HEK293 (cell line): ENCODE data around the gene NR2F2.

Source experiments
- CTCF ChIA-PET: fragments of 350-600 bp; formaldehyde crosslinking; extraction: SDS; loops from one replicate; lab custom pipeline; 2021; ENCODE audit warnings: antibody characterized with exemption; lab: Yijun Ruan, JAX
- POLR2A ChIA-PET: fragments of 300-600 bp; formaldehyde crosslinking; extraction: SDS; loops from one replicate; lab custom pipeline; 2020; ENCODE audit warnings: antibody characterized with exemption, inconsistent platforms; lab: Yijun Ruan, JAX
- H3K27ac ChIP-seq: fragments of 200-500 bp; sonication (Bioruptor generic); 2 replicates; pipeline ENCODE4 v1.5.1; 2014; ENCODE audit warnings: low read depth, low read length, control low read depth, inconsistent platforms; ENCODE audit errors: extremely low read depth
- H3K36me3 ChIP-seq, 2 experiments: fragments of 200-500 bp in 1 of 2; sonication (Bioruptor generic) in 1 of 2; 1 replicate in 1 of 2; 2 replicates in 1 of 2; pipeline ENCODE4 v1.5.1; 2014 to 2017; ENCODE audit warnings: inconsistent platforms in 2 of 2, low read length in 2 of 2; ENCODE audit not compliant: control insufficient read depth in 2 of 2, insufficient read depth in 1 of 2
- H3K4me1 ChIP-seq: fragments of 200-500 bp; sonication (Bioruptor generic); 2 replicates; pipeline ENCODE4 v1.5.1; 2014; ENCODE audit warnings: mild to moderate bottlenecking, low read length, inconsistent platforms; ENCODE audit not compliant: control insufficient read depth, insufficient read depth
- H3K4me3 ChIP-seq: 2 replicates; pipeline ENCODE4 v1.5.1; 2011; ENCODE audit warnings: low read depth, mild to moderate bottlenecking, control low read depth, low read length, moderate library complexity
- H3K9me3 ChIP-seq: fragments of 200-500 bp; sonication (Bioruptor generic); 2 replicates; pipeline ENCODE4 v1.5.1; 2014; ENCODE audit warnings: low read depth, low read length, inconsistent platforms; ENCODE audit not compliant: control insufficient read depth, insufficient read depth
- BCL11A ChIP-seq: fragments of 450-650 bp; formaldehyde crosslinking; IDR thresholded peaks from 2 replicates; pipeline ENCODE4 v1.5.1; 2016; ENCODE audit warnings: low read depth, missing biosample characterization, missing genetic modification characterization
- GFI1B ChIP-seq: fragments of 450-650 bp; formaldehyde crosslinking; IDR thresholded peaks from 2 replicates; pipeline ENCODE4 v1.5.1; 2016; ENCODE audit warnings: missing biosample characterization, missing genetic modification characterization
- KLF16 ChIP-seq: fragments of 450-650 bp; formaldehyde crosslinking; IDR thresholded peaks from 2 replicates; pipeline ENCODE4 v1.5.1; 2017; ENCODE audit warnings: missing biosample characterization, missing genetic modification characterization
- ZNF138 ChIP-seq: fragments of 450-650 bp; formaldehyde crosslinking; IDR thresholded peaks from 2 replicates; pipeline ENCODE4 v1.5.1; 2016; ENCODE audit warnings: missing biosample characterization, missing genetic modification characterization, borderline replicate concordance
- ZNF155 ChIP-seq: fragments of 450-650 bp; formaldehyde crosslinking; IDR thresholded peaks from 2 replicates; pipeline ENCODE4 v1.5.1; 2016; ENCODE audit warnings: missing biosample characterization, missing genetic modification characterization
- ZNF202 ChIP-seq: fragments of 450-650 bp; formaldehyde crosslinking; IDR thresholded peaks from 2 replicates; pipeline ENCODE4 v1.5.1; 2016; ENCODE audit warnings: missing biosample characterization, missing genetic modification characterization, borderline replicate concordance
- ZNF221 ChIP-seq: fragments of 450-650 bp; formaldehyde crosslinking; IDR thresholded peaks from 2 replicates; pipeline ENCODE4 v1.5.1; 2017; ENCODE audit warnings: missing biosample characterization, missing genetic modification characterization, borderline replicate concordance
- ZNF266 ChIP-seq: fragments of 450-650 bp; formaldehyde crosslinking; IDR thresholded peaks from 2 replicates; pipeline ENCODE4 v1.5.1; 2016; ENCODE audit warnings: missing biosample characterization, missing genetic modification characterization, low read depth
- ZNF350 ChIP-seq: fragments of 450-650 bp; formaldehyde crosslinking; IDR thresholded peaks from 2 replicates; pipeline ENCODE4 v1.5.0; 2017; ENCODE audit warnings: missing biosample characterization, mild to moderate bottlenecking, missing genetic modification characterization
- ZNF37A ChIP-seq: fragments of 450-650 bp; IDR thresholded peaks from 2 replicates; pipeline ENCODE4 v1.5.1; 2018; ENCODE audit warnings: missing biosample characterization, missing genetic modification characterization
- ZNF513 ChIP-seq: fragments of 450-650 bp; IDR thresholded peaks from 2 replicates; pipeline ENCODE4 v1.5.1; 2018; ENCODE audit warnings: missing biosample characterization, missing genetic modification characterization
- ZNF555 ChIP-seq: fragments of 450-650 bp; formaldehyde crosslinking; conservative IDR thresholded peaks from 2 replicates; pipeline ENCODE4 v1.5.1; 2017; ENCODE audit warnings: missing biosample characterization, mild to moderate bottlenecking, missing genetic modification characterization, inconsistent platforms
- ZNF626 ChIP-seq: fragments of 450-650 bp; sonication (Bioruptor Pico); formaldehyde crosslinking; IDR thresholded peaks from 2 replicates; pipeline ENCODE4 v1.5.1; 2018; ENCODE audit warnings: missing biosample characterization, missing genetic modification characterization, inconsistent platforms
- ZNF658 ChIP-seq: fragments of 450-650 bp; formaldehyde crosslinking; IDR thresholded peaks from 2 replicates; pipeline ENCODE4; 2016; ENCODE audit warnings: missing biosample characterization, missing genetic modification characterization
- ZNF830 ChIP-seq: fragments of 450-650 bp; IDR thresholded peaks from 2 replicates; pipeline ENCODE4 v1.5.0; 2018; ENCODE audit warnings: missing biosample characterization, missing genetic modification characterization, low read depth, mild to moderate bottlenecking, moderate library complexity
- ZNF837 ChIP-seq: fragments of 450-650 bp; formaldehyde crosslinking; IDR thresholded peaks from 2 replicates; pipeline ENCODE4 v1.5.1; 2016; ENCODE audit warnings: missing biosample characterization, missing genetic modification characterization
- TF ChIP-seq, protein P1 (sequence below): fragments of 450-650 bp; formaldehyde crosslinking; IDR thresholded peaks from 2 replicates; pipeline ENCODE4 v1.5.1; 2016; ENCODE audit warnings: missing biosample characterization, missing genetic modification characterization

Gene NR2F2

DNA sequence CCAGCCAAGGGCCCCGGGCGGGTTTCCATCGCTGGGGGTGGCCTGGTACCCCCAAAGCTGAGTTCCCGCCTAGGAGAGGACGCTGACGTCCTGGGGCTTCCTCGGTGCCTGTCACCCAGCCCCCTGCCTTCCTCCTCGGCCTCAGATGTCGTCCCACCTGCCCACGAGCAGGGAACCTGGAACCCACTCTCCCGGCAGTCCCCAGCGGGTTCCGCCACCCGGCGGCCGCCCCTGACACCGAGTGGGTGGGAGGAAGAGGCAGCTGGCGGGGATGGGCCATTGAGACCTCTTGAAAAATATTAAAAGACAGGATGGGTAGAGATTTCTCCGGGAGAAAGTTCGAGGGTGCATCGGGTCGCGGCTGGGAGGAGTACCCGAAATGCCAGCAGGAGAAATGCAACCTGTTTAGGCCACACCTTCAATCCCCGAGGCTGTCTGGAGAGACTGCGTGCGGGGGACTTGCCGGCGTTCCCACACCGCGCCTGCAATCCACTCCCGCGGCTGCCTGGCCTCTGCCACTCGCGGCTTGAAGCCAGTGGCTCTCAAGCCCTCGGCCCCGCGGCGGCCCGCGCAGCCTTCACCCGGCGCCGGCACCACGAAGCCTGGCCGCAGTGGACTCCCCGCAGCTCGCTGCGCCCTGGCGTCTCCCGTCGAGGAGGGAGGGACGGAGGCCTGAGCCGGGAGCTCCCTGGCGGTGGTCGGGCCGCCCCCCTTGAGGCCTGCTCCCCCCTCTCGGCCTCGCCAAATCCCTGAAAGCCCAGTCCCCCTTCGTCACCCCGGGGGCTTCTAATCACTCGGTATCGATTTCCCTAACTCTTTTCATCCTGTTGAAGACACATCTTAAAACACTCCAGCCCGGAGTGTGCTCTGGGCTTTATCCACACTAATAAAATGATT is 8.6 kb upstream of the NR2F2 start:
- no peak for TF ChIP-seq ZNF830 (tag by site-specific recombination)
- no peak for TF ChIP-seq ZNF37A
- TF ChIP-seq ZNF221 (tag by site-specific recombination), result no peak
- TF ChIP-seq, protein P1, sequence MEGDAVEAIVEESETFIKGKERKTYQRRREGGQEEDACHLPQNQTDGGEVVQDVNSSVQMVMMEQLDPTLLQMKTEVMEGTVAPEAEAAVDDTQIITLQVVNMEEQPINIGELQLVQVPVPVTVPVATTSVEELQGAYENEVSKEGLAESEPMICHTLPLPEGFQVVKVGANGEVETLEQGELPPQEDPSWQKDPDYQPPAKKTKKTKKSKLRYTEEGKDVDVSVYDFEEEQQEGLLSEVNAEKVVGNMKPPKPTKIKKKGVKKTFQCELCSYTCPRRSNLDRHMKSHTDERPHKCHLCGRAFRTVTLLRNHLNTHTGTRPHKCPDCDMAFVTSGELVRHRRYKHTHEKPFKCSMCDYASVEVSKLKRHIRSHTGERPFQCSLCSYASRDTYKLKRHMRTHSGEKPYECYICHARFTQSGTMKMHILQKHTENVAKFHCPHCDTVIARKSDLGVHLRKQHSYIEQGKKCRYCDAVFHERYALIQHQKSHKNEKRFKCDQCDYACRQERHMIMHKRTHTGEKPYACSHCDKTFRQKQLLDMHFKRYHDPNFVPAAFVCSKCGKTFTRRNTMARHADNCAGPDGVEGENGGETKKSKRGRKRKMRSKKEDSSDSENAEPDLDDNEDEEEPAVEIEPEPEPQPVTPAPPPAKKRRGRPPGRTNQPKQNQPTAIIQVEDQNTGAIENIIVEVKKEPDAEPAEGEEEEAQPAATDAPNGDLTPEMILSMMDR (tag by site-specific recombination), result no peak
- TF ChIP-seq ZNF837 (tag by site-specific recombination), result no peak
- Histone ChIP-seq H3K4me1 (peaks cover 22% of the 10 kb centered on the region), H3K36me3 (no peaks in the 10 kb centered on the region), H3K27ac (no peak overlapping the region), H3K4me3 (no peak overlapping the region), H3K9me3 (no peaks in the 10 kb centered on the region)
- POLR2A ChIA-PET, result no interaction called here
- CTCF ChIA-PET, result no interaction called here

- Histone ChIP-seq H3K4me3 (no peak overlapping the region), H3K4me1 (peaks cover 14% of the 10 kb centered on the region), H3K36me3 (no peaks in the 10 kb centered on the region), H3K9me3 (no peaks in the 10 kb centered on the region), H3K27ac (no peak overlapping the region)
- ChIA-PET POLR2A (no interaction called here), CTCF (interaction anchor here (1.0 kb wide), 1 partner anchor 767 kb away, joined by 4 read pairs; no protein-coding TSS in a partner anchor)
- TF ChIP-seq ZNF555 (tag by site-specific recombination) (no peak), ZNF350 (tag by site-specific recombination) (no peak), GFI1B (no peak), ZNF658 (tag by site-specific recombination) (no peak), ZNF202 (tag by site-specific recombination) (no peak), KLF16 (tag by site-specific recombination) (no peak), ZNF513 (no peak), ZNF138 (tag by site-specific recombination) (no peak), ZNF266 (tag by site-specific recombination) (no peak), BCL11A (tag by site-specific recombination) (no peak), ZNF626 (no peak), ZNF155 (no peak)
Observed at GRCh38 chr15:96322536-96323318, 7.8 kb upstream of the NR2F2 start.
